Activated T-cell treated with anti-CD3 and anti-CD28 coated beads, Interleukin-2, amount 50 U/mL, for 48 hours (primary cell): Measurements from ENCODE around the gene TRPV3.
A peak's percentile ranks its signal among the peaks of the same experiment; 100 is the strongest.
"Not testable (repeated sequence)": the region's sequence is repeated elsewhere in the genome, so short reads cannot be mapped to it uniquely, and the experiment has no call there.

Experiments
- DNase-seq, 2 experiments: peaks; one replicate each; pipeline ENCODE4 v3.0.0-alpha.2; 2020

TRPV3 gene

DNA sequence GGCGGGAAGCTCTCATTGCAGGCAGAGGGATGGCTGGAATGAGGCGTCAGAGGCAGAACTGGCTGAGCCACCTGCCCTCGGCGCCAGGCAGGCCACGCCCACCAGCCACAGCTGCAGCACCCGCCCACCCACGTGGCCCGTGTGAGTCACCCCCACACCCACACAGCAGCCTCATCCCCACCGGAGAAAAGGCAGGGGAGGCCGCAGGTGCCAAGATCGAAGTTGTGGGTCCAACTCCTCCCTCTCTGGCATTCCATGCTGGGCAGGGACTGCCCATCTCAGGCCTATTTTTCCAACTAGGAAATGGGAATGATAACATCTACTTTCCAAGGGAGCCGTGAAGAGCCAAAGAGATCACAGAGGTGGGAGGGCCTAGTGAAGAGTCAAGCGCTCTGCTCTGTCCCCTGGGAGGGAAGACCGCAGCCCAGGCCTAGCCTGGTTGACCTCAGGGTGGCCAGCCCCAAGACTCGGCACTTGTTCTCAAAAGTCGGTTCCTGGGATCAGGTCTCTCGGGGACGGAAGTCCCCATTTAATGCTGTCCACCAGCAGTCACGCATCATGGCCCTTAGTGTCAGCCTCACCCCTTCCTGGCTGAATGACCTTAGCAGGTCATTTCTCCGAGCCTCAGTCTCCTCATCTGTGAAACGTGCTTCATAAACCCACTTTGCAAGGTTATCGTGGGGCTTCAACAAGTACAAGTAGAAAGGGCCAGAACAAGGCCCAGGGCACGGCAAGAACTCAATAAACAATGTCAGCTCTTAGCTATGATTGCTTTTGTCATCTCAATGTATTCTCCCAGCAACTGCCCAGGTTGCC lies at the start of gene TRPV3:
Gene TRPV3 (minus strand): TSS at position 45 of the 816 bp plus-strand sequence. CDS start 2,962 bp downstream, outside the sequence.
- peak; percentile 75 to 85 for DNase-seq

DNA sequence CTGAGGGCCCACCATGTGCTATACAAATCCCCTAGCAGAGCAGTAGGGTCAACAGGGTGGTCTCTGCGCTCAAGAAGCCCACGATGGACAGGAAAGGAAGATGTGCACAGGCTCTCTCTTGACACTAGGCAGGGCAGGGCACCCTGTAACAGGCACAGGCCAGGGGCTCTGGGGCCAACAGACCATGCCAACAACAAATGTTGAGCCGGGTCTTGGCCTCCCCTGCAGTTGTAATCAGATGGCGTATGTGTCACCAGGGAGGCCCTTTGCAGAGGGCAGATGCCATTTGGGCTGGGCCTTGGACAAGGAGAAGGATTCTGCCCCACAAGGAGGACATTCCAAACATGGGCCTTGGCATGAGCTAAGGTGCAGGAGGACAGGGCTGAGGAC lies 46.3 kb upstream of the TRPV3 start:
- DNase-seq: no peak

DNA sequence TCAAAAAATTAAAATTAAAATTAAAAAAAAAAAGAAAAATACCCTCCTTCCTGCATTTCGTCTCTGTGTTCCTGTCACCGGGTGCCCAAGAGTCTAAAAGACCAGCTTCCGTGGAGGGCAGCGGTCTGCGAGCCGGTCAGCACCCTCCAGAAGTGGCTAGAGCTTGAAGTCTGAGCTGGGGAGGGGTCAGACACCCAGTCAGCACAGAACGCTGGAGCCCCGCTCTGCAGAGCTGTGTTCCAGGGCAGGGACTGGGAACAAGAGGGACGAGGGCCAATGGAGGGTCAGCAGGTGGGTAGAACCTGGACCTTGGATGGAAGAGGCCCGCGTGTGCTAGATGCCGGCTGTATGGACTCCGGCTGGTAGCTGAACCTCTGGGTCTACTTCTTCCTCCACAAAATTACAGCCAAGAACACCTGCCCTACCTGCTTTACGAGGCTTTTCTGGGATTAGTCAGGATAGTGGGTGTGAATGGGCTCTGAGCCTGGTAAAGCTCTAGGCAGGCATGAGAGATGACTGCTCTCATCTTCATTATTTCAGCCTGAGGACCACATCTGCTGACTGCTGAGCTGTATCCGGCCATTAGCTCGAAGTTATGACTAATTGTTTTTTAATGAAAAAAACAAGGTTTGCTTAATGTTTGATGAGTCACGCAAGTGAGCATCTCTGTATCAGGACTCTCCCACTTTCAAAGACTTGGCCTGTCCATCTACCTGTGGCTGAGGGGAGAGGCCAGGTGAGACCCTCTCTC lies 45.7 kb upstream of the TRPV3 start:
- DNase-seq: no peak

DNA sequence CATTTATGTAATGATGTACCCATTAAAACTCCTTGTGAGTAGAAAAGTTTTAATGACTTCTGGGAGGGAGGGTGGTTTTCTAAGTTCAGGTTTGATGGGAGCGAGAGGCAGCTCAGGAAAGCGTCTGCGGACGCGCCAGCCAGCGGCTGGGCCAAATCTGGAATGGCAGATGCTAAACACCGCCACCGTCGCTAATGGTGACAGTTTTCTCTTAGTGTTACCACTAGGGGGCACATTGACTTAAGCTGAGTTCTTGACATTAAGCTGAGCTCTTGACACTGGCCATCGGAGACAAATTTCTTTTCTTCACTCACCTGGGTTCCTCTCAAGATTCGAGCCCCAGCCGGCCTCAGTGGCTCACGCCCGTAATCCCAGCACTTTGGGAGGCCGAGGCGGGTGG lies 44.9 kb upstream of the TRPV3 start:
- peak; percentile 47 for DNase-seq

DNA sequence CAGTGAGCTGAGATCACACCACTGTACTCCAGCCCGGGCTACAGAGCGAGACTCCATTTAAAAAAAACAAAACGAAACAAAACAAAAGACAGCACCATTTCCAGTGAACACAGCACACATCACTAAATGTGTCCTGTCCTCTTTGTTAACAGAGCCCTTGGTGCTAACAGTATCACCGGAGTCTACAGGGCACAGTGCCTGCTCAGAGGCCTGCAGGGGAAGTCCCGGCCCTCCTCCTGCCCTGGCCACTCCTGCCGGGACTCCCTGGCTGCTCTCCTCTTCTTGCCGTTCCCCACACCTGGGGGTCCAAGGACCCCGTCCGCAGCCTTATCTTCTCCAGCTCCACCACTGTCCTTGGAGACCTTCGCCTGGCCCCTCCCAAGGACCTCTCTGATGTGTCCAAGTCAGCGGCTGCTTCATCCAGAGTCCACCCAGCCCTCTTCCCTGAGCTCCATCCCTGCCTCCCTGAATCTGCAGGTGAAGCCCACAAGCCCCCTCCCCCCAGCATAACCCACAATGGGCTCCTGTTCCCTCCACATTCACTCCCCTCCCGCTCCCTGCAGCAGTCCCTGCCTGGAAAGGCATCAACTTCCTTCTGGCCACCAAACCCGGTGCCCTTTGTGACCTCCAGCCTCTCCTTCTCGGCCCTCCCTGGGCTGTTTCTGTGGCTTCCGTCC lies 43.1 kb upstream of the TRPV3 start:
- DNase-seq: no peak

DNA sequence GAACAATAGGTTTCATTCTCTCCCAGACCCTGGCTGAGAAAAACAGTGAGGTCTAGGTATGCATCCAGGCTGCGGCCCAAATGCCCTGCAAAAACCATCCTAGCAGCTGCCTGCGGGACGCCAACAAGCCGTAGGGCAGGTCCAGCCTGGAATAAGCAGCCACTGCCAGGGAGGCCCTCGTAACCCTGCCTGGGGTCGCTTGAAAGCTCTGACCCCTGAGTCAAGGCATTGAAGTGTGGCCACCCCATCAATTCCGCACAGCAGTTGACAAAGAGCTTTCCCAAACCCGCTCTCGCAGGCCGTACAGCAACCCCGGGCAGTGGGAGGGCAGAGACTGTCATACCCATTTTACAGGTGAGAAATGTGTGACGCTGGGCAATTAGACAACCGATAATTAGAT lies 40.5 kb upstream of the TRPV3 start:
- no peak for DNase-seq

DNA sequence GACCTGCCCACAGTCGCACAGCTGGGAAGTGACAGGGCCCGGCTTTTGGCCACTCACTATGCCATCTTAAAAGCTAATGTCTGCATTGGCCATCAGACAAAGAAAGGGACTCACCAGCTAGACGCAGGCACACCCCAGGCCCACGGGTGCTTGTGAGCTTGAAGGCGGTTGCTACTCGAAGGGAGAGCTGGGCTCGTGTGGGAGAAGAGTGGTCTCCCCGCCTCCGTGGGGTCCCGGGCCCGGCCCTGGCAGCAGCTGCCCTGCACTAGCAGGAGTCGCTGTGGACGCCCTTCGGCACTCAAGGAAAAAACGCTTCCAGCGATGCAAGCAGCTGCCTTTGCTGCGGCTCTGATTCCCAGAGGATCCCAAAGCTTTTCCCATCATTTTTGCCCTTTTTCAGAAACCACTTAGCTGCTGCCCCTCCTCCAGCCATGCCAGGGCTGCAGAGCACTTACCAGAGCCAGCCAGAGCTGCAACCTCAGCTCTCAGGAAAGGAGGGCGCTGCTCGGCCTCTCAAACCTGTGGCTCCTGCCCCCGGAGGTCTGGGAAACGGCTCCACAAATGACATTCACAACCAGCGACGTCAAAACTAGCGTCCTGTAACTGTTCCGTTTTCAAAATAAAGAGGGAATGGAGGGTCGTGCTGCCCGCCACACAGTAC lies 39.3 kb upstream of the TRPV3 start:
- DNase-seq: no peak

DNA sequence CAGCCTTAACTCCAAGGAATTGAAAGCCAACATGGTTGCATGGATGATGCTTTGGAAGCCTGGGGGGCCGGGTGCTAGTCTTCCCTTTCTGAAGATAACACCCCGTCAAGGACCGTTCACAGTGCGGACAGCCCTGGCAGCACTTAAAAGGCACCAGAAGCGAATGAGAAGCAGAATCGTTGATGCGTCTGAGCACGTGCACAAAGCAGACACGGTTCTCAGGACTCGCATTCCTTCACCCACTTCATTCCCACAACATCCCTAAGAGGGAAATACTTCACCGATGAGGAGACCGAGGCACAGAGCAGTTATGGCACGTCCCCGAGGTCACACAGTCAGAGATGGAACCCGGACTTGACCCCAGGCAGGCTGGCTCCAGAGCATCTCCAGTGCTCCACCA lies 37.4 kb upstream of the TRPV3 start:
- DNase-seq: no peak

DNA sequence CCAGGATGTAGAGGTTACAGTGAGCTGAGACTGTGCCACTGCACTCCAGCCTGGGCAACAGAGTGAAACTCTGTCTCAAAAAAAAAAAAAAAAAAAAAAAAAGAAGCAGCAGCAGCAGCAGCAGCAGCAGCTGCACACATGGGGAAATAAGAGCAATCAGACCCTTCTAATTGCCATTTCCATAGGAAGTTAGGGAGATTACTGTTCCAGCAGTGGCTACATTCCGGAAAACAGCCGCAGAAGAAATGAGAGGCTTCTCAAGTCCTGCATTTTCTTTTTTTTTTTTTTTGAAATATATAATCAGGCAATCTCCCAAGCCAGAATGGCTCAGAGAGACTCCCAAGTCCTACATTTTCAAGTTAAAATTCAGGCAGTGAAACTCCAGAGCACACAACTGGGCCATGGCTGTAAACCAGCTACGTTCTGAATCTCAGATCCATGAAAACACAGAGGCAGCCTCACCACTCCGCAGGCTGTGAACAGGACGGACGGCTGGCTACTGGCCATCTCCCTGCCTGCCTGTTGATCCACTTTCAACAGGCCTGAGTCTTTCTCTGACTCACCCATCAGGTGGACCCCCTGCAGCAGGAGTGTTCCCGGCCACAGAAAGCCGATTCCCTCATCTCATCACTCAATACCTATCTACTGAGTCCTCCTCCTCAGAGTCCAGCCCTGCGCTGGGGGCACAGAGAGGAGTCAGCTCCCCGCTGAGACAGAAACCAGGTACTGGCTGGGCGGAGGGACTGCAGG lies 36.6 kb upstream of the TRPV3 start:
- no peak for DNase-seq

DNA sequence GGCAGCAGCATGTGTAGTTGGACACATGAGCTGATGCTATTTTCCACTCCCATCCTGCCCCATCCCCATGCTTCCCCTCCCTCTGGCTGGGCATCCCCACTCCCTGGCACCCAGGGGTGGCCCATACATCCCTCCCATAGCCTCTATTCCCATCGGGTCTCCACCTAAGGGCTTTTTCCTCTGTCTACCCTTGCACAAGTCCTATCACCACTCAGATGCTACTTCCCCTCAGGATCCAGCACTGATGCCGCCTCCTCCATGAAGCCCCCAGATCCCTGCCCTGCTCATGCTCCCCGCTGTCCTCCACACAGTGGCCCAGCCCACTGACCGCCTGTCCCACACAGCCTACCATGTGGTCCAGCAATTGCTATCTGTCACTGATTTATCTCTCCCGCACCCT lies 35.8 kb upstream of the TRPV3 start:
- no peak for DNase-seq

DNA sequence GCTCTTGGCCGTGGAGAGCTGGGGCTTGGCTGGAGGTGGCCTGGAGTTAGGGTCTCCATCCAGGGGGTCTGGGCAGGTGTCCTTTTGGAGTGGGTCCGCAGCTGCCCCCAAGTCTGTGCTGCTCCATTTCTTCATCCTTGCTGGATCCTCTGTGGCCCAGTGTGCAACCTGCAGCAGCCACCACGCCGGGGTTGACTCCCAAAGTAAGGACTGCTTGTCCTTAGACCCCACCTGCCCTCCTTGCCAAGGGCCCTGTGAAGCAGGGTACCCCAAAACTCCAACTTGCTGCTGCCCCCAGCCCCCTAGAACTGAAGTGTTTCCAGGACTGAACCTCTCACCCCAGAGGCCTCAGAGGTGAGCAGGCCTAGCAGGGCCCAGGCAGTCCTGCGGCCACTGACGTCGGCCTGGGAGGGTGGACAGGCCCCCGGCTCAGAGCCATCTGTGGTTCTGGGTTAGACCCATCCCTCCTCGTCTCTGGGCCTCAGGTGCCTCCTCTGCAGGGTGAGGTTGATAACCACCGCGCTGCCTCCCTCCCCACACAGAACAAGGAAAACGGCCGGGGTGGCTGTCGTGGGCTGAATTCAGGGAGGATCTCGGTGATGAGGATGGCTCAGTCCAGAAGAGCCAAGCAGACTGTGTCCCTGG lies 34.7 kb upstream of the TRPV3 start:
- DNase-seq: no peak

DNA sequence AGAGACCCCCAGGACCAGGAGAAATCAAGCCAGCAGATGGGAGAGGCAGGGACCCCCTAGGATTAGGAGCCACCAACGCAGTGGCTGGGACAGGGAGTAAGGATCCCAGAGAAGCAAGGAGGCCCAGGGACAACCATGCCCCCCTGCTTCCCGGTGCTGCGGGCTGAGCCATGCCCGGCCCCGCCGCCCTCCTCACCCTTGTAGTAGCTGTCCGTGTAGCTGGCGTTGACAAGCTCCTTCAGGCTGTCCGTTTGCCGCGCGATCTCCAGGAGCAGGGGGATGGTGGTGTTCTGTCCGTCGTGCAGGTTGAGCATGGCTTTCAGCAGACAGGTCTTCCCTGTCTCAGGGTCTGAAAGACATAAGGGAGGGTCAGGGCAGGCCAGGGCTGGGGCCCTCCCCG lies 33.2 kb upstream of the TRPV3 start:
- no peak for DNase-seq

DNA sequence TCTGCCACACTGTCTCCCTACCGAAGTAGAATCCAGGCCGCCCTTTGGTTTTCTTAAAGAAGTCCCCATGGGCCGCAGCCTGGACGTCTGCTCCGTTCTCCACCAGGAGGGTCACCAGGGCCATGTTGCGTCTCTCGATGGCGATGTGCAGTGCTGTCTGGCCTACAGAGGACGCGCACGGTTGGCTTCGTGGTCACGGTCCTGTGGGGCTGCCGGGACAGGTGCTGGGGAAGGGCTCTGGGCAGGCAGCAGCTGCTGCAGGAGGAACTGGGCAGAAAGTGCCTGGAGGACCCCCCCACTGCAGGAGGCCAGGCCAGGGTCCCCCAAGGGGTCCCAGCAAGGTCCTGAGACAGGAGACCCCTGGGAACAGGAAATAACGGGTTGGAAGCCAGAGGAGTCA lies 32.6 kb upstream of the TRPV3 start:
- DNase-seq: no peak

DNA sequence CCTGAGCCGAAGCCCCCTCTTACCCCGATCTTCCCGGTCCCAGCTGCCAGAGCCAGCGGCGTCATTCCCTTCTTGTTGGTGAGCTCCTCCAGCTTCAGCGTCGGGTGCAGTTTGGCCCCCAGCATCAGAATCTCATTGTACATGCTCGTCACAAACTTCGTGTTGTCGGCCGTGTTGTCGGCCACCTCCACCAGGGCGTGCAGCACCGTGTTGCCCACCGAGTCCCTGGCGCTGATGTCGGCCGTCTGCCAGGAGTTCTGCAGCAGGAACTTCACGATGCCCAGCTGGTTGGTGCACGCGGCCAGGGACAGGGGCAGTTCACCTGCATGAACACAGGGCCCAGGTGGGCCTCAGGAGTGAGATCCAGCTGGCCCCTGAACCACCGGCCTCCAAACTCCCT lies 32.2 kb upstream of the TRPV3 start:
- no peak for DNase-seq

DNA sequence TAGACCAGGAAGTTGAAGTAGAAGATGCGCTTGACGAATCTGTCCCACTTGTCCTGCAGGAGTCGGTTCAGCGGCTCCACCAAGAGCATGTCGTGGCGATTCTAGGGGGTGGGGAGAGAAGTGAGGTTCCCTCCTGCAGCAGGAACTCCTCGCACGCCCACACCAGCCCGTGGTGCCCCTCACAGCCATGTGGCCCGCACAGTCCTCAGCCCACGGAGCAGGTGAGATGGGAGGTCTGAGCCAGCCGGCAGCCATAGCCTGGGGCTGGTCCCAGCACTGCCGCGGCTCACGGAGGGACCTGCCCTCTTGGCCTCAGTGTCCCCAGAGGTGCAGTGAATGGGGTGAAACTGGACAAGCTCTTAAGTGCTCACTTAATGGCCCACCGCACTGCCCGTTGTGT lies 28.2 kb upstream of the TRPV3 start:
- no peak for DNase-seq

DNA sequence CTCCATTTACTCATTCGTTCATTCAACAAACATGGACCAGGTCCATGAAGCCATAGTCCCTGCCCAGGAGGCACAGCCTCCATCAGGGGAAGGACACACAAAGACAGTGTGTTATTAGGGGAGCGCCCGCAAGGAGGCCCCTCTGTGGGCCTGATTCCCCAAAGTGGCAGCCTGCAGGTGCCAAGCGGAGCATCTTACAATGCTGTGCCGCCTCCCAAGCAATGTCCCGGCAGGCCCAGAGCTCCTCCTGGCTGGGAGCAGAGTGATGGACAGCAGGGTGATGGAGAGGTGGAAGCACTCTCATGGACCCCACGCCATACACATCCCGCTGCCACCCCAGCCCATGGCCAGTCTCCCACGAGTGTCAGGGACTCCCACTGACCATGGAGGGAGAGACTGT lies 25.8 kb upstream of the TRPV3 start:
- no peak for DNase-seq

DNA sequence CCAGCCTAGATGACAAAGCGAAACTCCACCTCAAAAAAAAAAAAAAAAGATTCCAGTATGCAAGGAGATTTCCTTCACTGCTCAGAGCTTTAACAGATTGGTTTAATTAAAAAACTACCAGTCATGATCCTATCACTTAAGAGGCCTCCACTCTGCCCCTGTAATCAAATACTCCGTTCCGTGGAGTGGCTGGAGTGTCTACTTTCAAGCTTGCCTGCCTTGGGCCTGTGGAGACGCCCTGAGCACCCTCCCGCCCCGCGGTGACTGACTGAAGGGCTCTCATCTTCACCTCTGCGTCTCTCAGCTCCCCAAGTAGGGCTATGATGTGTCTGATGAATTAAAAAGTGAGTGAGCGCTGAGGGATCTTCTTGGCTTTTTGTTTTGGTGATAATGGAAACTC lies 25.3 kb upstream of the TRPV3 start:
- no peak for DNase-seq

DNA sequence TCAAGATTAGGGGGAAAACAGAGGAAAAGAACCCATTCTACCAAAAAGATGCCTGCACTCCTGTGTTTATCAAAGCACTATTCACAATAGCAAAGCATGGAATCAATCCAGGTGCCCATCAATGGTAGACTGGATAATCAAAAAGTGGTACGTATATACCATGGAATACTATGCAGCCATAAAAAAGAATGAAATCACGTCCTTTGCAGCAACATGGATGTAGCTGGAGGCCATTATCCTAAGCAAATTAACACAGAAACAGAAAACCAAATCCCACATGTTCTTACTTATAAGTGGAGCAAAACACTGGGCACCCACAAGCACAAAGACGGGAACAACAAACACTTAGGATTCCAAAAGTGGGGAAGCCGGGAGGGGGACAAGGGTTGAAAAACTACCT lies 21.1 kb upstream of the TRPV3 start:
- DNase-seq: not testable (repeated sequence)

DNA sequence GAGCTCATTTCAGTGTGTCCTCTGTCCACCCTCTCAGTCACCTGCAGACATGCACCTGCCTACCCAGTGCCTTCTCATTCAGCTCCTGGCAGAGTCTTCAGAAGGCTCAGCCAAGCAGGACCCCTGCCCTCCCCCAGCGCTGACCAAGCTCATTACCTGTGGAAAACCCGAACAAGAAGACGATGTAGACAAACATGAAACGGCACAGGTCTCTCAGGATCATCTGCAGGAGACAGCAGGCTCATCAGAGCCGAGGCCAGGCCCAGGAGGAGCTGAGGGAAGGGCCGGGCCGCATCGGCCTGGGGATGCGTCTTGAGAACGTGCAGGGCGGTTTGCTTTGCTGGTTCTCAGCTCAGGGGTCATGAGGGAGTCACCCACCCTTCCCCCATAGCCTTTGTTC lies 19.4 kb upstream of the TRPV3 start:
- DNase-seq: no peak

DNA sequence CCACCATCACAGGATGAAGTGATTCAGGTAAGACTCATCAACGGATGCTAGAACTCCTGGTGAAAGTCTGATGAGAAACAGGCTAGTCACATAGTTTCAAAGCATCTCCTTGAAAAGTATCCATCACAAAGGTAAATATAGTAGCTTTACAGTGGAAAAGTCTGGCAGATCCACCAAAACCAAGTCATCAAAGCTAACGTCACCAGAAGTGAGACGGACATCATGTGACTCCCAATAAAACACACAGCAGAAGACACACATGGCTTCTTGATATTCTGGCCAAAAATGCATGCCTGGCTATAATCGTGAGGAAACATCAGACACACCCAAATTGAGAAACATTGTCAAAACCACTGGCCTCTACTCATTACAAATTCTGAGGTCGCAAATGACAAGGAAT lies 17.9 kb upstream of the TRPV3 start:
- DNase-seq: no peak

DNA sequence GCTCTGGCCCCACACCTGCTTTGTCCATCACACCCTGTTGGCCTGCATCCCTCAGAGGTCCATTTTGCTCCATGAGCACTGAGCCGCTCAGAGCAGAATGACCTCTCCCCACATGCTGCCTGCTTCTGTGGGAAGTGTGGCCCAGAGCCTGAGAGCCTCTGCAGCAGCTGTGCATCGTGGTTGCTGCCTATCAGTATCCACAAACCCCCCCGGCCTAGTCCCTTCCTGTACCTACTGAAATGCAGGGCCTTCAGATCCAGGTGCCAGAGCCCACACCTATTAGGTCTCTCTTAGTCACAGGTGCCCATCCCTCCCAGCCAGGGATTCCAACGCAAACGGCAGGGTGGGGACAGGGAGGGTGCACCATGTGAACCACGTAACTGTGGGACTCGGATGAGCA lies 16.6 kb upstream of the TRPV3 start:
- no peak for DNase-seq
